Naive B cell (primary cell): Measurements from ENCODE around the gene MEOX1. TPM values are rescaled to one million over a fixed set of nuclear protein-coding genes. Genes with fewer than 3 reads are reported as not detected.
"Not testable (repeated sequence)": the region's sequence is repeated elsewhere in the genome, so short reads cannot be mapped to it uniquely, and the experiment has no call there.

Source experiments
- ATAC-seq, 2 donors: fragments of 150-1000 bp; cut with Tn5 transposase; 2 replicates each; pipeline ENCODE4 v1.10.0; 2021; ENCODE audit warnings: low read depth in 2 of 2, mild to moderate bottlenecking in 2 of 2, moderate library complexity in 2 of 2
- DNase-seq: peaks from one replicate; pipeline ENCODE4 v3.0.0; 2022
- H3K27ac Mint-ChIP-seq, 6 donors: one replicate each; pipeline ENCODE4 v1.8.0; 2020 to 2022; ENCODE audit warnings: mild to moderate bottlenecking in 6 of 6, mixed read lengths in 6 of 6, moderate library complexity in 5 of 6, inconsistent platforms in 2 of 6
- H3K27me3 Mint-ChIP-seq, 3 donors: one replicate each; pipeline ENCODE4 v1.8.0; 2021 to 2022; ENCODE audit warnings: mixed read lengths in 3 of 3, mild to moderate bottlenecking in 1 of 3
- H3K36me3 Mint-ChIP-seq, 2 donors: one replicate each; pipeline ENCODE4 v1.8.0; 2020 to 2022; ENCODE audit warnings: mixed read lengths in 2 of 2, inconsistent platforms in 1 of 2, mild to moderate bottlenecking in 1 of 2
- H3K4me1 Mint-ChIP-seq, 3 donors: one replicate each; pipeline ENCODE4 v1.8.0; 2020 to 2022; ENCODE audit warnings: mixed read lengths in 3 of 3, inconsistent platforms in 1 of 3, mild to moderate bottlenecking in 1 of 3, moderate library complexity in 1 of 3
- H3K4me3 Mint-ChIP-seq, 8 donors: one replicate each; pipeline ENCODE4 v1.8.0; 2020 to 2022; ENCODE audit warnings: mild to moderate bottlenecking in 8 of 8, mixed read lengths in 8 of 8, moderate library complexity in 8 of 8, inconsistent platforms in 2 of 8
- H3K9me3 Mint-ChIP-seq, 7 donors: one replicate each; pipeline ENCODE4 v1.8.0; 2020 to 2022; ENCODE audit warnings: mixed read lengths in 7 of 7, mild to moderate bottlenecking in 5 of 7, inconsistent platforms in 2 of 7, moderate library complexity in 1 of 7
- polyA plus RNA-seq, 6 donors: library from polyadenylated mRNA; unstranded; fragments of 300-500 nt; fragmentation: Illumina TruSeq; gene quantifications; one replicate each; pipeline ENCODE4 v1.2.3, GENCODE V29; 2021; ENCODE audit warnings: low read depth in 6 of 6

MEOX1 gene
- polyA plus RNA-seq, 6 donors from 2014 or later: 0.12 TPM; not detected in 5

- ATAC-seq (no peak), DNase-seq (no peak)
- Mint-ChIP-seq H3K36me3 (no peaks in the 10 kb centered on the region), H3K4me3 (no peak overlapping the region), H3K27me3 (peaks cover 23 to 57% (median 47%) of the 10 kb centered on the region in 3 donors), H3K27ac (no peak overlapping the region), H3K9me3 (no peaks in the 10 kb centered on the region), H3K4me1 (peaks cover 0 to 5% (median 2%) of the 10 kb centered on the region in 3 donors)
Observed at GRCh38 chr17:43695970-43696865, 34.5 kb upstream of the MEOX1 start.

- H3K4me1 Mint-ChIP-seq: no peaks in the 10 kb centered on the region
- H3K9me3 Mint-ChIP-seq: no peaks in the 10 kb centered on the region
- peak; percentile 62 for DNase-seq
- ATAC-seq: peak; percentile 91 to 93
- no peaks in the 10 kb centered on the region for H3K36me3 Mint-ChIP-seq
- no peak overlapping the region for H3K4me3 Mint-ChIP-seq
- H3K27ac Mint-ChIP-seq: no peak overlapping the region
- H3K27me3 Mint-ChIP-seq: peaks cover 11 to 44% (median 42%) of the 10 kb centered on the region in 3 donors
Observed at GRCh38 chr17:43694081-43694870, 32.6 kb upstream of the MEOX1 start.

GRCh38 chr17:43691317-43691693 is 29.6 kb upstream of the MEOX1 start:
- no peak overlapping the region for H3K4me3 Mint-ChIP-seq
- no peak for ATAC-seq
- DNase-seq: no peak
- H3K36me3 Mint-ChIP-seq: no peaks in the 10 kb centered on the region
- peaks cover 5 to 29% (median 24%) of the 10 kb centered on the region in 3 donors for H3K27me3 Mint-ChIP-seq
- no peaks in the 10 kb centered on the region for H3K4me1 Mint-ChIP-seq
- H3K9me3 Mint-ChIP-seq: no peaks in the 10 kb centered on the region
- H3K27ac Mint-ChIP-seq: peak overlapping the region in 1 of 6 donors; percentile 63

- Mint-ChIP-seq H3K4me3 (no peak overlapping the region), H3K27me3 (peaks cover 5 to 24% (median 24%) of the 10 kb centered on the region in 3 donors), H3K9me3 (no peaks in the 10 kb centered on the region), H3K4me1 (no peaks in the 10 kb centered on the region), H3K36me3 (no peaks in the 10 kb centered on the region), H3K27ac (peak overlapping the region in 1 of 6 donors; percentile 63)
- ATAC-seq (no peak), DNase-seq (no peak)
Observed at GRCh38 chr17:43690624-43691316, 29.0 kb upstream of the MEOX1 start.

- Mint-ChIP-seq H3K4me3 (no peak overlapping the region), H3K27me3 (peaks cover 5 to 24% (median 24%) of the 10 kb centered on the region in 3 donors)
- no peak for ATAC-seq
Observed at GRCh38 chr17:43689814-43690213, 28.1 kb upstream of the MEOX1 start.

GRCh38 chr17:43689131-43689530 is 27.4 kb upstream of the MEOX1 start:
- Mint-ChIP-seq H3K9me3 (no peaks in the 10 kb centered on the region), H3K27me3 (peaks cover under 1 to 24% (median 24%) of the 10 kb centered on the region in 3 donors), H3K36me3 (no peaks in the 10 kb centered on the region), H3K27ac (no peak overlapping the region), H3K4me3 (no peak overlapping the region), H3K4me1 (no peaks in the 10 kb centered on the region)
- DNase-seq (no peak), ATAC-seq (no peak)

More at GRCh38 chr17:43689814-43690213, 28.1 kb upstream of the MEOX1 start:
- no peak for DNase-seq
- Mint-ChIP-seq H3K4me1 (no peaks in the 10 kb centered on the region), H3K36me3 (no peaks in the 10 kb centered on the region), H3K27ac (no peak overlapping the region), H3K9me3 (no peaks in the 10 kb centered on the region)

- not testable (repeated sequence) for H3K27ac Mint-ChIP-seq, H3K36me3 Mint-ChIP-seq, DNase-seq, H3K4me1 Mint-ChIP-seq, H3K9me3 Mint-ChIP-seq, ATAC-seq, H3K4me3 Mint-ChIP-seq
- peaks cover 0 to 24% (median 22%) of the 10 kb centered on the region in 3 donors for H3K27me3 Mint-ChIP-seq
Observed at GRCh38 chr17:43686957-43687356, 25.2 kb upstream of the MEOX1 start.

GRCh38 chr17:43683928-43684653 is 22.4 kb upstream of the MEOX1 start:
- no peaks in the 10 kb centered on the region for H3K4me1 Mint-ChIP-seq
- H3K27me3 Mint-ChIP-seq: peaks cover 0 to 21% (median 20%) of the 10 kb centered on the region in 3 donors
- no peaks in the 10 kb centered on the region for H3K9me3 Mint-ChIP-seq
- peak overlapping the region in 1 of 8 donors; percentile 67 for H3K4me3 Mint-ChIP-seq
- ATAC-seq (no peak), DNase-seq (no peak)
- H3K27ac Mint-ChIP-seq: peak overlapping the region in 1 of 6 donors; percentile 6
- H3K36me3 Mint-ChIP-seq: no peaks in the 10 kb centered on the region

GRCh38 chr17:43680461-43680860 is 18.7 kb upstream of the MEOX1 start:
- no peak for ATAC-seq
- H3K4me1 Mint-ChIP-seq: peaks cover 6 to 8% (median 8%) of the 10 kb centered on the region in 3 donors
- peaks cover 4 to 24% (median 21%) of the 10 kb centered on the region in 3 donors for H3K27me3 Mint-ChIP-seq
- no peak for DNase-seq
- H3K4me3 Mint-ChIP-seq: no peak overlapping the region
- H3K36me3 Mint-ChIP-seq: no peaks in the 10 kb centered on the region
- peak overlapping the region in 1 of 6 donors; percentile 66 for H3K27ac Mint-ChIP-seq
- H3K9me3 Mint-ChIP-seq: no peaks in the 10 kb centered on the region

- H3K36me3 Mint-ChIP-seq: no peaks in the 10 kb centered on the region
- no peak overlapping the region for H3K4me3 Mint-ChIP-seq
- DNase-seq (no peak), ATAC-seq (no peak)
- H3K9me3 Mint-ChIP-seq: no peaks in the 10 kb centered on the region
- no peak overlapping the region for H3K27ac Mint-ChIP-seq
- peaks cover 4 to 29% (median 26%) of the 10 kb centered on the region in 3 donors for H3K27me3 Mint-ChIP-seq
- peaks cover 6 to 8% (median 8%) of the 10 kb centered on the region in 3 donors for H3K4me1 Mint-ChIP-seq
Observed at GRCh38 chr17:43679911-43680310, 18.2 kb upstream of the MEOX1 start.

- Mint-ChIP-seq H3K36me3 (no peaks in the 10 kb centered on the region), H3K27ac (no peak overlapping the region), H3K4me1 (peaks cover 6 to 8% (median 8%) of the 10 kb centered on the region in 3 donors), H3K27me3 (peaks cover 4 to 29% (median 27%) of the 10 kb centered on the region in 3 donors), H3K4me3 (no peak overlapping the region), H3K9me3 (no peaks in the 10 kb centered on the region)
- no peak for DNase-seq
- ATAC-seq: no peak
Observed at GRCh38 chr17:43679401-43679800, 17.7 kb upstream of the MEOX1 start.

GRCh38 chr17:43676471-43676870 is 14.7 kb upstream of the MEOX1 start:
- H3K9me3 Mint-ChIP-seq: no peaks in the 10 kb centered on the region
- peaks cover 9 to 31% (median 29%) of the 10 kb centered on the region in 3 donors for H3K27me3 Mint-ChIP-seq
- H3K36me3 Mint-ChIP-seq: no peaks in the 10 kb centered on the region
- no peak overlapping the region for H3K27ac Mint-ChIP-seq
- no peak for ATAC-seq
- no peak for DNase-seq
- peaks cover 9 to 14% (median 11%) of the 10 kb centered on the region in 3 donors for H3K4me1 Mint-ChIP-seq
- no peak overlapping the region for H3K4me3 Mint-ChIP-seq
